NCI-H345 treated with DMSO at 0.1 percent for 48 hours (cell line): ENCODE data around the gene SLC38A9.
"Not testable (repeated sequence)": the region's sequence is repeated elsewhere in the genome, so short reads cannot be mapped to it uniquely, and the experiment has no call there.

Experiments
- DNase-seq: peaks from one replicate; lab custom pipeline; 2025; ENCODE audit not compliant: unreplicated experiment; lab: John Stamatoyannopoulos, UW

SLC38A9 gene

GRCh38 chr5:55712023-55712859 is at the start of gene SLC38A9:
Gene SLC38A9, minus strand, starts transcription at chr5:55712324. Its CDS starts 14,366 bp downstream, at chr5:55697958.
- DNase-seq, result peak; percentile 77

GRCh38 chr5:55761721-55762120 is 49.6 kb upstream of the SLC38A9 start:
- DNase-seq, result not testable (repeated sequence)

DNA sequence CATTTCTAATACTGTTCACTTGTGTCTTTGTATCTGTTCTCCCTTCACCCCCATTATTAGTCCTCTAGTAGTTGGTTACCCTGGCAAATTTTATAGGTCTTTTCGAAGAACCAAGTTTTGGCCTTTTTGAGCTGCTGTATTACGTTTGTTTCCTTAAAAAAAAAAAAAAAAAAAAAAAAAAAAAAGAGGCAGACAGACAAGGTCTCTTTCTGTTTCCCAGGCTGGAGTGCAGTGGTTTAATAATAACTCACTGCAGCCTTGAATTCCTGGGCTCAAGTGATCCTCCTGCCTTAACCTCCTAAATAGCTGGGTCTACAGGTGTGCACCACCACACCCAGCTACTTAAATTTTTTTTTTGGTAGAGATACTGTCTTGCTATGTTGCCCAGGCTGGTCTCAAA is 46.6 kb upstream of the SLC38A9 start:
- DNase-seq, result no peak

DNA sequence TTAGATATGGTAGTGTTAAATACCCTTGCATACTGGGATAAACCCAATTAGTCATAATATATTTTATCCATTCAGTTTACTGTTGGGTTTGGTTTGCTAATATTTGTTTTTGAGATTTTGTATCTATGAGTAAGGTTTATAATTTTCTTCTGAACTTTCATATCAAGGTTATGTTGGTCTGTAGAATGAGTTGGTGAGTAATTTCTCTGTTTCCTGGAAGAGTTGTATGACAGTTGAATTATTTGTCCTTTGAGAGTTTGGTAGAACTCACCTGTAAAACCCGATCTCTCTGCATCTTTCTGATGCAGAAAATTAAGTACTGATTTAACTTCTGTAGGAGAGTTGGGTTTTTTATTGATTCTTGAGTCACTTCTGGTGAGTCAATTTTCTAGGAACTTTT is 46.1 kb upstream of the SLC38A9 start:
- DNase-seq, result no peak

DNA sequence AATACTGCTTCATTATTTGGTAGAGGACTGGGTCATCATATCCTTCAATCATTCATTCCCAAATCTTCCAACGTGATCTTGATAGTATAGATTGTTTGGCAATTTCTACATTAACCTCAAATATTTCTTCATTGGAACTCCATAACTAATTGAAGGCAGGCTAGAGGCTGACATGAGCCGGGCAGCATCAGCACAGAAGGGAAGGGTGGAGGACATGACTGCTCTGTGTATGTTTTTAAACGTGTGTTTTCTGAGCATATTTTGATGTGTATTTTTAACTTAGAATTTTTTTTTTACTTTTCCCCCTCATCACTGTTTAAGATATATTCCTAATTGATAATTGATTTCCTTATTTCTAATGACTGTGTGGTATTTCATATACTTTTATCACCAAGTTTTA is 38.4 kb upstream of the SLC38A9 start:
- DNase-seq, result no peak

DNA sequence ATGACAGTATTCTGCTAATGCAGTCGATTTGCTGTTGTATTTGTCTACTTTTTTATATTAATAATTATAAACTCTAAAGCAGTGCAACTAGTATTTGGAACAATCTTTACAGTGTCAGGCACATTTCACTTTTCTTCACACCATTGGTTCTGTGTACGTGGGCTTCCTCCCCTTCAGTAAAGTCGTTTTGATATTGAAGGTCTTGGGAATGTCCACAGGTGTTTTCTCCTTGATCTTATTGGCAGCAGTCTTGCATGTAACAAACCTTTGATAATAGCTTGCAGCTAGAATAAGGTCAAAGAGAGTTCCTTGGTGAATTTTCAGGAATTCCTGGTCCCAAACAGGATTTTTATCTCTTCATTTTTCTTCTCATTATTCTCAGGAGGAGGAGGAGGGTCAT is 37.9 kb upstream of the SLC38A9 start:
- no peak for DNase-seq

GRCh38 chr5:55749387-55749786 is 37.3 kb upstream of the SLC38A9 start:
- DNase-seq, result no peak

DNA sequence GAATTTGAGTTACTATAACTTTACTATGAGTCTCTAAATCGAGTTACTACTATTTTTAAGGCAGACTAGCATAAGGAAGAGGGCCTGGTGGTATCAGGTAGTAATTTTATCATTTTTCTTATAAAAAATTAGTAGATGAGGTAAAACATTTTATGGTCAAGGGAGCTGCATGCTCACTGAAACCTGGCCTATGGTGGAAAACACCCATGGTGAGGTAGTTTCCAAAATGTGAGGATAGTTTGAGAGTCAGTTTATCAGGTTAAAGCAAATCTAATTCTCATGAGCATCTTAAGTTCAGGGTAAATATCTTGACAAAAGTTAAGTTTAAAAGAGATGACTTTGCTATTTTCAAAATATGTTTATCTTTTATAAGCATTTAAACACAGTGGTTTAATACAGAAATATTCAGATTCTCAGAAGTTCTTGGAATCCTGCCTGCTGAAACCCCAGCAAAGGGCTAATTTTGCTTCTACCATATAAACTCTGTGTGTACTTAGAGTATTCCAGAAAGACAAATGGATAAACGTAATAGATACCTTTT is 35.7 kb upstream of the SLC38A9 start:
- DNase-seq, result no peak

DNA sequence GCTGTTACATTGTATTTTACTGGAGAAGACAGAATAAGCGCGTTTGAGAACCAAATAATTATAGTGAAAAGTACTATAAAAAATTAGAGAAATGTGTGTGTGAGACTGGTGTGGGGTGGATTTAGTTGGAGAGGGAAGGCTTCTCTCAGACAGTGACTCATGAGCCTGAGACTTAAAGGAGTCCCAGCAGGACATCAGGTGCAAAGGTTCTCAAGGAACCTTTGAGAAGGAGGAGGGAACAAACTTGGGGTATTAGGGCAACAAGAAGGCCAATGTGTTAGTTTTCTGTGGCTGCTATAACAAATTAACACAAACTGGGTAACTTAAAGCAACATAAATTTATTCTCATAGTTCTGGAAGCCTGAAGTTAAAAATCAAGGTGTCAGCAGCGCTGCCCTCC is 30.7 kb upstream of the SLC38A9 start:
- no peak for DNase-seq

- no peak for DNase-seq
These were observed 25.7 kb upstream of the SLC38A9 start, which contains the start of gene DDX4 for GRCh38 chr5:55737793-55738192. Gene DDX4, plus strand, starts transcription at chr5:55738061. Its CDS starts 903 bp downstream, at chr5:55738964.

GRCh38 chr5:55734658-55735057 is 22.5 kb upstream of the SLC38A9 start:
- DNase-seq, result no peak

GRCh38 chr5:55732585-55732984 is 20.5 kb upstream of the SLC38A9 start:
- no peak for DNase-seq

GRCh38 chr5:55731848-55732247 is 19.7 kb upstream of the SLC38A9 start:
- no peak for DNase-seq

DNA sequence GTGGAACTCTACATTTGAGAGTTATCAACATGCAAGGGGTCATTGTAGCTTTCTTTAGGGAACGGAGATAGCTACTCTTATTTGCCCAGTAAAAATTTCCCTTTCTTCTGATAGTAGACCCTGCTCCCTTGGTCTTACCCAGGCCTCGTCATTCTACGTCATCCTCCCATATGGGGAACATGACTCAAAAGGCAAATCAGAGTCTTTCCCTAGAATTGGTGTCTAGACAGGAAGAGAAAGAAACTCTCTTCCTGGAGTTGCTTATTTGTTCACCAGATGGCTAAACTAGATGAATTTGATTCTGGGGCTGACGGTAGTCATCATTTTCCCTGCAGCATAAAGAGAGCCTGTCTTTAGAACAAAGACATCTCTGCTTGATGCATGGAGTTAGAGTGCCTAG is 12.2 kb upstream of the SLC38A9 start:
- DNase-seq, result no peak

GRCh38 chr5:55720188-55720703 is 8.1 kb upstream of the SLC38A9 start:
- DNase-seq, result no peak

DNA sequence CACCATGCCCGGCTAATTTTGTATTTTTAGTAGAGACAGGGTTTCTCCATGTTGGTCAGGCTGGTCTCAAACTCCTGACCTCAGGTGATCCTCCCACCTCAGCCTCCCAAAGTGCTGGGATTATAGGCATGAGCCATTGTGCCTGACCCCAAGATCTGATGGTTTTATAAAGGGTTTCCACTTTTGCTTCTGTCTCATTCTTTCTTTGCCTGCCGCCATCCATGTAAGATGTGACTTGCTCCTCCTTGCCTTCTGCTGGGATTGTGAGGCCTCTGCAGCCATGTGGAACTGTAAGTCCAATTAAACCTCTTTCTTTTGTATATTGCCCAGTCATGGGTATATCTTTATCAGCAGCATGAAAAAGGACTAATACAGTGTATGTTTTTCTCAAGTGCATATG is 6.9 kb upstream of the SLC38A9 start:
- DNase-seq, result not testable (repeated sequence)

DNA sequence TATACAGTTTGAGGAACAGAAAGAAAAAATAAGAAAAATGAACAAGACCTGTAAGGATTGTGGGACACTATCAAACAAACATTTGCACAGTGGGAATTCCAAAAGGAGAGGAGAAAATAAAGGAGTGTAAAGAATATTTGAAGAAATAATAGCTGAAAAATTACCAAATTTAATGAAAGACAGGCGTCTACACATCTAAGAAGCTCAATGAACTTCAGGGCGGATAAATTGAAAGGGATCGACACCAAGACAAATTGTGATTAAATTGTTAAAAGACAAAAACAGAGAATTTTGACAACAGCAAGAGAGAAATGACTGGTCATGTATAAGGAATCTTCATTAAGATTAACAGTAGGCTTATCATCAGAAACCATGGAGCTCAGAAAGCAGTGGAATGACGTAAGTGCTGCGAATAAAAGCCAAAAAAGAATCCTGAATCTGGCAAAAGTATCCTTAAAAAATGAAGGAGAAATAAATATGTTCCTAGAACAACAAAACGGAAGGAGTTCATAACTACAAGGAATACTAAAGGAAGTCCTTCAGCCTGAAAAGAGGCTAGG is 3.5 kb upstream of the SLC38A9 start:
- no peak for DNase-seq

- no peak for DNase-seq
These were observed 2.6 kb upstream of the SLC38A9 start for GRCh38 chr5:55714749-55715148.

DNA sequence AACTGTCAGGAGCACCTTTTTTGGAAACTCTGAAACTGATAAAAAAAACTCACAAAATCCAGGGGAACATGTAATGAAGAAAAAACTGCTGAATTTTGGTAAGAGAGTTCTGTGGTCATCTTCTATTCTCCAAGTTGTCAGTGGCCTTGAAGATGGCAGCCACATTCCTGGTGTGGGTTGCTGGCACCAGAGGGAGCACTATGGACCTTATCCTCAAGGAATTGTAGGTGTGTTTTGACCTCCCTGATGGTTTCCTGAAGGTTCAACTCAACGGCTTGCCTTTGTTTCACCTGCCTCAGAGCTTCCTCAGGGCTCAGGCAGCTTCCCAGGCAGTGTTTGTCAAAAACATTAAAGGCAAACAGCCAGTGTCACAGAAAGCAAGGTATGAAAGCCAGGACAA is 2.2 kb upstream of the SLC38A9 start:
- DNase-seq, result no peak

GRCh38 chr5:55713871-55714270 is 1.7 kb upstream of the SLC38A9 start:
- DNase-seq, result no peak

- DNase-seq, result no peak
These were observed 559 bp downstream of the SLC38A9 start for GRCh38 chr5:55711507-55712022.

DNA sequence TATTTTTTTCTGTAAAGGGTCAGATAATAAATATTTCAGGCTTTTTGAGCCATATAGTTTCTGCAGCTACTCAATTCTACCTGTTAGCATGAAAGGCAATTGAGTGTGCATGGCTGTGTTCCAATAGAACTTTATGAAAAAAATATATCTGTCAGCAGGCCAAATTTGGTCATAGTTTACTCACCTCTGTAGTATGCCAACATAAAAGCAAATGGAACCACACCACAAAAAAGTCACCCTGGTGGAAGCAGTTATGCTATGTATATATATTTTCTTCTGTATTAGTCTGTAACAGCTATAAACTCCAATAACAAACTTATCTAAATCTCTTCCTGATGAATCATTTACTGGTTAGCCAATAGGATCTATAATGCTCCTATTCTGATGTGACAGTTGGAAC is 3.4 kb downstream of the SLC38A9 start:
- DNase-seq, result no peak
